Cardiac fibroblast (primary cell): ENCODE data around the gene ADCK1.
A peak's percentile ranks its signal among the peaks of the same experiment; 100 is the strongest.

Source experiments
- DNase-seq, 2 donors: peaks; one replicate each; pipeline versions ENCODE4 v3.0.0 to v3.0.0-alpha.2; 2010; ENCODE audit warnings: low read depth in 2 of 2
- H3K4me3 ChIP-seq, 2 donors: replicated peaks in 1 of 2; 1 replicate in 1 of 2; 2 replicates in 1 of 2; pipeline ENCODE4 v1.5.1; 2011; ENCODE audit warnings: low read depth in 2 of 2, low read length in 2 of 2, mild to moderate bottlenecking in 2 of 2, moderate library complexity in 1 of 2
- TF ChIP-seq, protein P1 (sequence below): IDR thresholded peaks from one replicate; pipeline ENCODE4 v1.5.1; 2011; ENCODE audit warnings: low read depth, mild to moderate bottlenecking, low read length, inconsistent platforms

The ADCK1 gene

DNA sequence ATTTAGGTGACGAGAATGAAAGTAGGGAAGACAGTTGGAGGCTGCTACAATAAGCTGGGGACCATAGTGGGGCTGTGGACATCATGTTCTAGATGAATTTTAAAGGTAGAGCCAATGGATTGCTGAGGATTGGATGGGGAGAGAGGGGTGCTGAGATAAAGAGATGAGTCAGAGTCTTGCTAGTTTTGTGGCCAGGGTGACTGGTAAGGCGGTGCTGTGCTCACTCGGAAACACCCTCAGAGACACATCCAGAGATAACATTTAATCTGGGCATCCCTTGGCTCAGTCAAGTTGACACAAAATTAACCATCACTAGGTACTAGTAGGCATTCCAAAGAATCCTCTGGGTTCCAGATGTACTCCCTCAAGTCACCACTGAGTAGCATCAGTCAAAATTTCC lies 170.7 kb downstream of the ADCK1 start:
- no peak overlapping the region for H3K4me3 ChIP-seq
- TF ChIP-seq, protein P1, sequence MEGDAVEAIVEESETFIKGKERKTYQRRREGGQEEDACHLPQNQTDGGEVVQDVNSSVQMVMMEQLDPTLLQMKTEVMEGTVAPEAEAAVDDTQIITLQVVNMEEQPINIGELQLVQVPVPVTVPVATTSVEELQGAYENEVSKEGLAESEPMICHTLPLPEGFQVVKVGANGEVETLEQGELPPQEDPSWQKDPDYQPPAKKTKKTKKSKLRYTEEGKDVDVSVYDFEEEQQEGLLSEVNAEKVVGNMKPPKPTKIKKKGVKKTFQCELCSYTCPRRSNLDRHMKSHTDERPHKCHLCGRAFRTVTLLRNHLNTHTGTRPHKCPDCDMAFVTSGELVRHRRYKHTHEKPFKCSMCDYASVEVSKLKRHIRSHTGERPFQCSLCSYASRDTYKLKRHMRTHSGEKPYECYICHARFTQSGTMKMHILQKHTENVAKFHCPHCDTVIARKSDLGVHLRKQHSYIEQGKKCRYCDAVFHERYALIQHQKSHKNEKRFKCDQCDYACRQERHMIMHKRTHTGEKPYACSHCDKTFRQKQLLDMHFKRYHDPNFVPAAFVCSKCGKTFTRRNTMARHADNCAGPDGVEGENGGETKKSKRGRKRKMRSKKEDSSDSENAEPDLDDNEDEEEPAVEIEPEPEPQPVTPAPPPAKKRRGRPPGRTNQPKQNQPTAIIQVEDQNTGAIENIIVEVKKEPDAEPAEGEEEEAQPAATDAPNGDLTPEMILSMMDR, result no peak
- no peak for DNase-seq

DNA sequence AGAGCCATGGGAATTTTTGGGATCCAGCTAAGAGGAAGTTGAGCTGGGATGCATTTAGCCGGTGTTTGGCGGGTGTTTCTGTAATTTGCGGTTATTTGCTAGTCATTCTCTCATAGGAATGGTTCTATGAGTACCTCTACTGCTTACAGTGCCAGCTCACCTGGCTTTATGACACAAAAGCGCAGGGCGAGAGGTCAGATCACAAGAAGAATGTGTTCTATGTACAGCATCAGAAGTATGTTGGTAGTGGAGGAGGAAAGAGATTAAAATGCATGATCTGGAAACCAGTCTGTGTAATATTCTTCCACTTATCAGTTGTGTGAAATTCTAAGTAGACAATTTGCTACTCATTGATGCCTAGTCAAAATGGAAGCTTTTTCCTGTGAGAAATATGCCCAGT lies 173.3 kb downstream of the ADCK1 start:
- H3K4me3 ChIP-seq, result no peak overlapping the region
- TF ChIP-seq, protein P1, result no peak
- DNase-seq, result no peak

- no peak for DNase-seq
- TF ChIP-seq, protein P1, result no peak
These were observed 176.7 kb downstream of the ADCK1 start for GRCh38 chr14:77976591-77976990.

GRCh38 chr14:77979171-77979570 lies 179.3 kb downstream of the ADCK1 start:
- no peak for DNase-seq
- TF ChIP-seq, protein P1, result no peak
- no peak overlapping the region for H3K4me3 ChIP-seq

More at GRCh38 chr14:77976591-77976990, 176.7 kb downstream of the ADCK1 start:
- H3K4me3 ChIP-seq, result no peak overlapping the region

DNA sequence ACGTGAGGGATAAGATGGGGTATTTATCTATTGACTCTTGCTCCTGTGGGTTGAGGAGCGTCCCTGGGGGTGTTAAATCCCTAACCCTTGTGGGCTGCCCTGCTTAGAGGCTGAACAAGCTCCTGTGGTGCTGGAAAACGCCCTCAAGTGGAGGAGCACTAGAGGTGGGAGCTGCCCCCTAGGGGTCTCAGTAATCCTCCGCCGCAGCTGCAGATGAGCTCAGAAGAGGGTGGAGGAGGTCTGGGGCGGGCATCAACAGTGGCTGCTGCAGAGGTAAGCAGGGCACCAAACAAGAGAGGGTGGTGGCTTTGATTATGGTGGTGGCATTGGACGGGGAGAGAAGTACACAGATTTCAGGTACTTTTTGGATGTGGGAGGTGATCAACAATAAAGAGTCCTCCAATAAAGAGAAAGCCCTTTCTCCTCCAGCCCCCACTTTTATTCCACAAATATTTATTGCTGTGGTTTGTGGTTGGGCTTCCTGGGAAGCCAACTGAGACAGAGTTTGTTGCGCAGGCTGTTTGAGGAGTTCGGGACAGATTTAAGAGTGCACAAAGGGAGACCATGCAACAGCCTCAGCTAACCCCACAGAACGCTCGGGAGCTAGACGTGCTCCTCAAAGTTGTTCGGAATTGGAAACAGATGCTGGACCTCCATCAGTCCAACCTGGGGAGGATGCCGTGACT lies 179.9 kb downstream of the ADCK1 start:
- no peak overlapping the region for H3K4me3 ChIP-seq
- TF ChIP-seq, protein P1, result no peak
- no peak for DNase-seq

DNA sequence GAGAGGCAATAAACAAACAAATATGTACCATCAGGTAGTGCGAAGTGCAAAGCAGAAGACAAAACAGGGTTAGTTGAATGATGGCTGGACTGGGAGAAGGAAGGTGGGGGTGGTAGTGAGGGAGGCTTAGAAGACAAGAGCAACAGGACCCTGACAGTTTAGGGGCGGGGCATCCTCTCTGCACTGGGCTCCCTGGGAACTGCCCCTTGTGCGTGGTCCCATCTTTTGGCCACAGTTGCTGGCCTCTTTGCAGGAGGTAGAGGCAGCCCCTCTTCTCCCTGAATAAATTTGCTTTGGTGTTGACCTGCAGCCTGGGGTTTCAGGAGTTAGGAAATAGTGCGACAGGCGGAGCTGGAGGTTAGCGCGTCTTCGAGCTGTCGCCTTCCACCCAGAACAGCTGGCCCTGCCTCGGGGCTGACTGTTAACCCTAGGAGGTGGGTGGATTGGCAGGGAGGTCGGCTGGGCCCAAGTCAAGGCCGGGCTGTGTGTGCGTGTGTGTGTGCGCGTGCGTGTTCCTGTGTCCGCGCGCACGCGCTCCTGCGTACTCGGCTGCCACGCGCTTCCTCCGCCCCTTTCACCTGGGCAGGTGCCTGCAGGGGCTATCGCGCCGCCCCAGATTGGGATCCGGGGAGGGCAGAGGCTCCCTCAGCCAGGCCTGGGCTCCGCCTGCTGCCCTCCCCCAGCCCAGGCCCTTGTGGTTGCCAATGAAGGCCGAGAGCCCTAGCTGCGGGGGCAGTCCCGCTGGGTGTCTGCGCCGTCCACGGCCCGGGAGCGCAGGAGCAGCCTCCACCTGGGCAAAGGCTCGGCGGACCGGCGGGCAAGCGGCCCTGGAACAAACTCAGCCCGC lies 180.8 kb downstream of the ADCK1 start:
- no peak for DNase-seq
- H3K4me3 ChIP-seq, result peak overlapping the region in 1 of 2 donors; percentile 19
- TF ChIP-seq, protein P1, result no peak
